GM23338 (cell line): ENCODE data around the gene SSBP2. TPM values are rescaled to one million over a fixed set of nuclear protein-coding genes. Genes with fewer than 3 reads are reported as not detected.

ENCODE experiments used
- ATAC-seq: fragments of 200-7000 bp; cut with Tn5 transposase; 3 replicates; pipeline ENCODE4 v1.9.1; 2020
- DNase-seq: peaks from one replicate; pipeline ENCODE4 v3.0.0-alpha.2; 2015; ENCODE audit warnings: low spot score
- H2AFZ ChIP-seq: fragments of 200-600 bp; sonication (generic); 2 replicates; pipeline ENCODE4 v1.8.0; 2016; ENCODE audit warnings: antibody characterized with exemption, mild to moderate bottlenecking, moderate library complexity
- H3F3A ChIP-seq: fragments of 200-600 bp; sonication (generic); replicated peaks from 2 replicates; pipeline ENCODE4 v1.8.0; 2017; ENCODE audit warnings: antibody characterized with exemption, mixed run types, low read depth
- H3K27ac ChIP-seq: fragments of 200-600 bp; sonication (generic); 2 replicates; pipeline ENCODE4 v1.6.1; 2016; ENCODE audit warnings: low read depth
- H3K27me3 ChIP-seq: fragments of 200-600 bp; sonication (generic); 2 replicates; pipeline ENCODE4 v1.8.0; 2016; ENCODE audit warnings: mild to moderate bottlenecking, mixed run types, moderate library complexity; ENCODE audit not compliant: insufficient read depth
- H3K36me3 ChIP-seq: fragments of 200-600 bp; sonication (generic); 2 replicates; pipeline ENCODE4 v1.8.0; 2016; ENCODE audit warnings: mild to moderate bottlenecking; ENCODE audit not compliant: insufficient read depth
- H3K4me1 ChIP-seq: fragments of 200-600 bp; sonication (generic); 2 replicates; pipeline ENCODE4 v1.8.0; 2016; ENCODE audit warnings: mild to moderate bottlenecking, moderate library complexity; ENCODE audit not compliant: insufficient read depth
- H3K4me2 ChIP-seq: fragments of 200-600 bp; sonication (generic); 2 replicates; pipeline ENCODE4 v1.7.1; 2017; ENCODE audit warnings: mixed run types
- H3K4me3 ChIP-seq: fragments of 200-600 bp; sonication (generic); 2 replicates; pipeline ENCODE4 v1.6.1; 2016; ENCODE audit warnings: mixed run types
- H3K79me2 ChIP-seq: fragments of 200-600 bp; sonication (generic); replicated peaks from 2 replicates; pipeline ENCODE4 v1.8.0; 2017; ENCODE audit warnings: mild to moderate bottlenecking; ENCODE audit not compliant: insufficient read depth
- H3K9me2 ChIP-seq: fragments of 200-600 bp; sonication (generic); 2 replicates; pipeline ENCODE4 v1.8.0; 2017; ENCODE audit not compliant: insufficient read depth
- H4K20me1 ChIP-seq: fragments of 200-600 bp; sonication (generic); replicated peaks from 2 replicates; pipeline ENCODE4 v1.8.0; 2017; ENCODE audit warnings: mild to moderate bottlenecking; ENCODE audit not compliant: insufficient read depth
- H3K27ac Mint-ChIP-seq: 2 replicates; pipeline ENCODE4 v1.8.0; 2020; ENCODE audit warnings: inconsistent platforms, mild to moderate bottlenecking, moderate library complexity, mixed read lengths
- H3K27me3 Mint-ChIP-seq: 3 replicates; pipeline ENCODE4 v1.8.0; 2022; ENCODE audit warnings: low read depth, mild to moderate bottlenecking, moderate library complexity, mixed read lengths, inconsistent platforms; ENCODE audit not compliant: insufficient read depth, poor library complexity
- H3K36me3 Mint-ChIP-seq: 3 replicates; pipeline ENCODE4 v1.8.0; 2021; ENCODE audit warnings: low read depth, mild to moderate bottlenecking, inconsistent platforms, moderate library complexity, mixed read lengths
- H3K4me1 Mint-ChIP-seq: 3 replicates; pipeline ENCODE4 v1.8.0; 2020; ENCODE audit warnings: mild to moderate bottlenecking, inconsistent platforms, mixed read lengths
- H3K4me3 Mint-ChIP-seq: 3 replicates; pipeline ENCODE4 v1.8.0; 2021; ENCODE audit warnings: moderate library complexity, mild to moderate bottlenecking, inconsistent platforms, mixed read lengths
- H3K9me3 Mint-ChIP-seq: 3 replicates; pipeline ENCODE4 v1.8.0; 2020; ENCODE audit warnings: moderate library complexity, mild to moderate bottlenecking, inconsistent platforms, mixed read lengths
- CREB1 ChIP-seq: fragments of 250-450 bp; sonication (Bioruptor Pico); IDR thresholded peaks from 2 replicates; pipeline ENCODE4 v1.5.0; 2020; ENCODE audit warnings: low read depth, mild to moderate bottlenecking, moderate library complexity
- EZH2 ChIP-seq: fragments of 200-600 bp; sonication (generic); IDR thresholded peaks from one replicate; pipeline ENCODE4 v1.8.0; 2017; ENCODE audit warnings: antibody characterized with exemption, mild to moderate bottlenecking, low read depth; ENCODE audit not compliant: unreplicated experiment
- EZH2phosphoT487 ChIP-seq: fragments of 200-600 bp; sonication (generic); IDR thresholded peaks from one replicate; pipeline ENCODE4 v1.8.1; 2018; ENCODE audit warnings: antibody characterized with exemption; ENCODE audit not compliant: unreplicated experiment
- JUNB ChIP-seq: IDR thresholded peaks from one replicate; pipeline ENCODE4 v1.6.1; 2016; ENCODE audit warnings: antibody characterized with exemption; ENCODE audit not compliant: unreplicated experiment
- POLR2AphosphoS5 ChIP-seq: IDR thresholded peaks from 2 replicates; pipeline ENCODE4 v1.6.1; 2016; ENCODE audit warnings: antibody characterized with exemption, low read depth
- STAT1 ChIP-seq: IDR thresholded peaks from one replicate; pipeline ENCODE4 v1.6.1; 2016; ENCODE audit warnings: antibody characterized with exemption; ENCODE audit not compliant: unreplicated experiment
- ZNF331 ChIP-seq: fragments of 250-450 bp; sonication (Bioruptor Pico); IDR thresholded peaks from 2 replicates; pipeline ENCODE4 v1.5.0; 2020; ENCODE audit warnings: low read depth, mild to moderate bottlenecking, moderate library complexity
- polyA plus RNA-seq: library from polyadenylated mRNA; unstranded; fragments of >200 nt; fragmentation: Nextera tagmentation; extraction: Ambion mirVana; gene quantifications from 2 replicates; pipeline ENCODE4 v1.2.1, GENCODE V29; 2016
- total RNA-seq: library from RNA; depleted of rRNA; stranded (reverse); fragments of >200 nt; shearing (Covaris generic); gene quantifications from 2 replicates; pipeline ENCODE4 v1.2.3, GENCODE V29; 2014
- TF ChIP-seq, protein P1 (sequence below), 2 experiments: fragments of 200-600 bp in 1 of 2; sonication (generic) in 1 of 2; conservative IDR thresholded peaks; 2 replicates each; pipeline versions ENCODE4 v1.5.1 to v1.6.1; 2016 to 2017; ENCODE audit warnings: antibody characterized with exemption in 2 of 2, low read depth in 2 of 2, mild to moderate bottlenecking in 2 of 2, moderate library complexity in 1 of 2
- TF ChIP-seq, protein P2 (sequence below): IDR thresholded peaks from one replicate; pipeline ENCODE4 v1.6.1; 2018; ENCODE audit warnings: antibody characterized with exemption; ENCODE audit not compliant: unreplicated experiment
- TF ChIP-seq, protein P3 (sequence below): fragments of 250-450 bp; sonication (Bioruptor Pico); IDR thresholded peaks from 2 replicates; pipeline ENCODE4 v1.5.0; 2020; ENCODE audit warnings: mild to moderate bottlenecking, moderate library complexity

SSBP2 gene
- total and polyA plus RNA-seq, 2 experiments from 2014 or later = 21.5 to 24.7 TPM

DNA sequence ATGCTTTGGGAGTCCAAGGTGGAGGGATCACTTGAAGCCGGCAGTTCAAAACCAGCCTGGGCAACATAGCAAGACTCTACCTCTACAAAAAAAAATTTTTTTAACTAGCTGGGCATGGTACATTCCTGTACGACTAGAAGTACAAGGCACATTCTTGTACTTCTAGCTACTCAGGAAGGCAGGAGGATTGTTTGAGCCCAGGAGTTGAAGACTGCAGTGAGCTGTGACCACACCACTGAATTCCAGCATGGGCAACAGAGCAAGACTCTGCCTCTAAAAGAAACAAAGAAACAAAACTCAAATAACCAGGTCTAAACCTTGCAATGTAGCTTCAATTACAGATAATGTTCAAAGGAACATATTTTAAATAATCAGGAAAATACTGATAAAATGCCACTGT, 56.2 kb downstream of the SSBP2 start (continued):
- TF ChIP-seq, protein P1, sequence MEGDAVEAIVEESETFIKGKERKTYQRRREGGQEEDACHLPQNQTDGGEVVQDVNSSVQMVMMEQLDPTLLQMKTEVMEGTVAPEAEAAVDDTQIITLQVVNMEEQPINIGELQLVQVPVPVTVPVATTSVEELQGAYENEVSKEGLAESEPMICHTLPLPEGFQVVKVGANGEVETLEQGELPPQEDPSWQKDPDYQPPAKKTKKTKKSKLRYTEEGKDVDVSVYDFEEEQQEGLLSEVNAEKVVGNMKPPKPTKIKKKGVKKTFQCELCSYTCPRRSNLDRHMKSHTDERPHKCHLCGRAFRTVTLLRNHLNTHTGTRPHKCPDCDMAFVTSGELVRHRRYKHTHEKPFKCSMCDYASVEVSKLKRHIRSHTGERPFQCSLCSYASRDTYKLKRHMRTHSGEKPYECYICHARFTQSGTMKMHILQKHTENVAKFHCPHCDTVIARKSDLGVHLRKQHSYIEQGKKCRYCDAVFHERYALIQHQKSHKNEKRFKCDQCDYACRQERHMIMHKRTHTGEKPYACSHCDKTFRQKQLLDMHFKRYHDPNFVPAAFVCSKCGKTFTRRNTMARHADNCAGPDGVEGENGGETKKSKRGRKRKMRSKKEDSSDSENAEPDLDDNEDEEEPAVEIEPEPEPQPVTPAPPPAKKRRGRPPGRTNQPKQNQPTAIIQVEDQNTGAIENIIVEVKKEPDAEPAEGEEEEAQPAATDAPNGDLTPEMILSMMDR (conservative IDR thresholded peaks at IDR 0.05; ENCODE audit: low read depth in 2 of 2) = no peak
- no peak for TF ChIP-seq POLR2AphosphoS5
- TF ChIP-seq EZH2 = no peak
- TF ChIP-seq EZH2phosphoT487 = no peak
- no peak for TF ChIP-seq ZNF331 (CRISPR knock-in tag)
- TF ChIP-seq CREB1 (CRISPR knock-in tag) = no peak

DNA sequence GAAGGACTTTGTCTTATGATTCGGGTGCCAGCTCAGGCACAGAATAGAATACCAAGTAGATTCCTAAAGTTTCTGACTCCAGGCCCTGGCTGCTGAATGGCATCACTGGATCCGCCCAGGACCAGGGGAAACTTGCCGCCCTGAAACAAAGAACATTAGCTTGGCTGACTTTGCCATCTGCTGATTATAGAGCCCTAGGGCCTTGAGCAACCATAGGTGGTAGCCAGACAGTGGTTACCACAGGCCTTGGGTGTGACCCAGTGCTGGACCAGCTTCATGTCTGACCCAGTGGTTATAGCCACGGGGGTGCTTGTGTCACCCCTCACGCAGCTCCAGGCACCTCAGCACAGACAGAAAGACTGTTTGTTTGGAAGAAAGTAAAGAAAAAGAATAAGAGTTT, 62.7 kb downstream of the SSBP2 start:
- DNase-seq (no peak), ATAC-seq (no peak)
- H3K79me2 ChIP-seq = no peaks in the 10 kb centered on the region
- TF ChIP-seq ZNF331 (CRISPR knock-in tag) = no peak
- TF ChIP-seq EZH2 = no peak
- no peak for TF ChIP-seq CREB1 (CRISPR knock-in tag)
- TF ChIP-seq, protein P2, sequence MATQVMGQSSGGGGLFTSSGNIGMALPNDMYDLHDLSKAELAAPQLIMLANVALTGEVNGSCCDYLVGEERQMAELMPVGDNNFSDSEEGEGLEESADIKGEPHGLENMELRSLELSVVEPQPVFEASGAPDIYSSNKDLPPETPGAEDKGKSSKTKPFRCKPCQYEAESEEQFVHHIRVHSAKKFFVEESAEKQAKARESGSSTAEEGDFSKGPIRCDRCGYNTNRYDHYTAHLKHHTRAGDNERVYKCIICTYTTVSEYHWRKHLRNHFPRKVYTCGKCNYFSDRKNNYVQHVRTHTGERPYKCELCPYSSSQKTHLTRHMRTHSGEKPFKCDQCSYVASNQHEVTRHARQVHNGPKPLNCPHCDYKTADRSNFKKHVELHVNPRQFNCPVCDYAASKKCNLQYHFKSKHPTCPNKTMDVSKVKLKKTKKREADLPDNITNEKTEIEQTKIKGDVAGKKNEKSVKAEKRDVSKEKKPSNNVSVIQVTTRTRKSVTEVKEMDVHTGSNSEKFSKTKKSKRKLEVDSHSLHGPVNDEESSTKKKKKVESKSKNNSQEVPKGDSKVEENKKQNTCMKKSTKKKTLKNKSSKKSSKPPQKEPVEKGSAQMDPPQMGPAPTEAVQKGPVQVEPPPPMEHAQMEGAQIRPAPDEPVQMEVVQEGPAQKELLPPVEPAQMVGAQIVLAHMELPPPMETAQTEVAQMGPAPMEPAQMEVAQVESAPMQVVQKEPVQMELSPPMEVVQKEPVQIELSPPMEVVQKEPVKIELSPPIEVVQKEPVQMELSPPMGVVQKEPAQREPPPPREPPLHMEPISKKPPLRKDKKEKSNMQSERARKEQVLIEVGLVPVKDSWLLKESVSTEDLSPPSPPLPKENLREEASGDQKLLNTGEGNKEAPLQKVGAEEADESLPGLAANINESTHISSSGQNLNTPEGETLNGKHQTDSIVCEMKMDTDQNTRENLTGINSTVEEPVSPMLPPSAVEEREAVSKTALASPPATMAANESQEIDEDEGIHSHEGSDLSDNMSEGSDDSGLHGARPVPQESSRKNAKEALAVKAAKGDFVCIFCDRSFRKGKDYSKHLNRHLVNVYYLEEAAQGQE = no peak
- TF ChIP-seq, protein P3, sequence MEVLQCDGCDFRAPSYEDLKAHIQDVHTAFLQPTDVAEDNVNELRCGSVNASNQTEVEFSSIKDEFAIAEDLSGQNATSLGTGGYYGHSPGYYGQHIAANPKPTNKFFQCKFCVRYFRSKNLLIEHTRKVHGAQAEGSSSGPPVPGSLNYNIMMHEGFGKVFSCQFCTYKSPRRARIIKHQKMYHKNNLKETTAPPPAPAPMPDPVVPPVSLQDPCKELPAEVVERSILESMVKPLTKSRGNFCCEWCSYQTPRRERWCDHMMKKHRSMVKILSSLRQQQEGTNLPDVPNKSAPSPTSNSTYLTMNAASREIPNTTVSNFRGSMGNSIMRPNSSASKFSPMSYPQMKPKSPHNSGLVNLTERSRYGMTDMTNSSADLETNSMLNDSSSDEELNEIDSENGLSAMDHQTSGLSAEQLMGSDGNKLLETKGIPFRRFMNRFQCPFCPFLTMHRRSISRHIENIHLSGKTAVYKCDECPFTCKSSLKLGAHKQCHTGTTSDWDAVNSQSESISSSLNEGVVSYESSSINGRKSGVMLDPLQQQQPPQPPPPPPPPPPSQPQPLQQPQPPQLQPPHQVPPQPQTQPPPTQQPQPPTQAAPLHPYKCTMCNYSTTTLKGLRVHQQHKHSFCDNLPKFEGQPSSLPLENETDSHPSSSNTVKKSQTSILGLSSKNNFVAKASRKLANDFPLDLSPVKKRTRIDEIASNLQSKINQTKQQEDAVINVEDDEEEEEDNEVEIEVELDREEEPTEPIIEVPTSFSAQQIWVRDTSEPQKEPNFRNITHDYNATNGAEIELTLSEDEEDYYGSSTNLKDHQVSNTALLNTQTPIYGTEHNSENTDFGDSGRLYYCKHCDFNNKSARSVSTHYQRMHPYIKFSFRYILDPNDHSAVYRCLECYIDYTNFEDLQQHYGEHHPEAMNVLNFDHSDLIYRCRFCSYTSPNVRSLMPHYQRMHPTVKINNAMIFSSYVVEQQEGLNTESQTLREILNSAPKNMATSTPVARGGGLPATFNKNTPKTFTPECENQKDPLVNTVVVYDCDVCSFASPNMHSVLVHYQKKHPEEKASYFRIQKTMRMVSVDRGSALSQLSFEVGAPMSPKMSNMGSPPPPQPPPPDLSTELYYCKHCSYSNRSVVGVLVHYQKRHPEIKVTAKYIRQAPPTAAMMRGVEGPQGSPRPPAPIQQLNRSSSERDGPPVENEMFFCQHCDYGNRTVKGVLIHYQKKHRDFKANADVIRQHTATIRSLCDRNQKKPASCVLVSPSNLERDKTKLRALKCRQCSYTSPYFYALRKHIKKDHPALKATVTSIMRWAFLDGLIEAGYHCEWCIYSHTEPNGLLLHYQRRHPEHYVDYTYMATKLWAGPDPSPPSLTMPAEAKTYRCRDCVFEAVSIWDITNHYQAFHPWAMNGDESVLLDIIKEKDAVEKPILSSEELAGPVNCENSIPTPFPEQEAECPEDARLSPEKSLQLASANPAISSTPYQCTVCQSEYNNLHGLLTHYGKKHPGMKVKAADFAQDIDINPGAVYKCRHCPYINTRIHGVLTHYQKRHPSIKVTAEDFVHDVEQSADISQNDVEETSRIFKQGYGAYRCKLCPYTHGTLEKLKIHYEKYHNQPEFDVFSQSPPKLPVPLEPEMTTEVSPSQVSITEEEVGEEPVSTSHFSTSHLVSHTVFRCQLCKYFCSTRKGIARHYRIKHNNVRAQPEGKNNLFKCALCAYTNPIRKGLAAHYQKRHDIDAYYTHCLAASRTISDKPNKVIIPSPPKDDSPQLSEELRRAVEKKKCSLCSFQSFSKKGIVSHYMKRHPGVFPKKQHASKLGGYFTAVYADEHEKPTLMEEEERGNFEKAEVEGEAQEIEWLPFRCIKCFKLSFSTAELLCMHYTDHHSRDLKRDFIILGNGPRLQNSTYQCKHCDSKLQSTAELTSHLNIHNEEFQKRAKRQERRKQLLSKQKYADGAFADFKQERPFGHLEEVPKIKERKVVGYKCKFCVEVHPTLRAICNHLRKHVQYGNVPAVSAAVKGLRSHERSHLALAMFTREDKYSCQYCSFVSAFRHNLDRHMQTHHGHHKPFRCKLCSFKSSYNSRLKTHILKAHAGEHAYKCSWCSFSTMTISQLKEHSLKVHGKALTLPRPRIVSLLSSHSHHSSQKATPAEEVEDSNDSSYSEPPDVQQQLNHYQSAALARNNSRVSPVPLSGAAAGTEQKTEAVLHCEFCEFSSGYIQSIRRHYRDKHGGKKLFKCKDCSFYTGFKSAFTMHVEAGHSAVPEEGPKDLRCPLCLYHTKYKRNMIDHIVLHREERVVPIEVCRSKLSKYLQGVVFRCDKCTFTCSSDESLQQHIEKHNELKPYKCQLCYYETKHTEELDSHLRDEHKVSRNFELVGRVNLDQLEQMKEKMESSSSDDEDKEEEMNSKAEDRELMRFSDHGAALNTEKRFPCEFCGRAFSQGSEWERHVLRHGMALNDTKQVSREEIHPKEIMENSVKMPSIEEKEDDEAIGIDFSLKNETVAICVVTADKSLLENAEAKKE = no peak
- no peak for TF ChIP-seq EZH2phosphoT487
- TF ChIP-seq STAT1 = no peak
- TF ChIP-seq JUNB = no peak
- H3F3A ChIP-seq = no peaks in the 10 kb centered on the region
- no peak overlapping the region; the same call in 1 of the 2 replicates for H3K27ac Mint-ChIP-seq
- H3K4me1 Mint-ChIP-seq = no peaks in the 10 kb centered on the region; the same call in 2 of the 3 replicates
- no peak overlapping the region for H3K4me3 ChIP-seq
- H3K27me3 Mint-ChIP-seq = peaks cover 7% of the 10 kb centered on the region
- H3K4me1 ChIP-seq = no peaks in the 10 kb centered on the region
- no peaks in the 10 kb centered on the region; the same call in 1 of the 2 replicates for H3K9me2 ChIP-seq
- no peaks in the 10 kb centered on the region for H4K20me1 ChIP-seq
- no peak overlapping the region for H3K4me2 ChIP-seq
- no peak overlapping the region for H3K4me3 Mint-ChIP-seq
- no peaks in the 10 kb centered on the region for H3K36me3 ChIP-seq
- no peak overlapping the region for H3K27ac ChIP-seq
- H3K36me3 Mint-ChIP-seq = no peaks in the 10 kb centered on the region; the same call in 2 of the 3 replicates
- H2AFZ ChIP-seq = no peak overlapping the region
- no peaks in the 10 kb centered on the region for H3K27me3 ChIP-seq
- H3K9me3 Mint-ChIP-seq = no peaks in the 10 kb centered on the region
